Skin of body (tissue), 2 donors: ENCODE measurements around the gene BPIFA3. TPM values are rescaled to one million over a fixed set of nuclear protein-coding genes. Genes with fewer than 3 reads are reported as not detected.

Experiments used
- DNase-seq: peaks from one replicate; lab custom pipeline; 2025; lab: John Stamatoyannopoulos, UW
- total RNA-seq: library from RNA; depleted of rRNA; stranded (reverse); fragments of >200 nt; gene quantifications from one replicate; pipeline ENCODE4 v1.2.3, GENCODE V29; 2014

Gene BPIFA3
- total RNA-seq, 1 donor from 2014 or later = not detected

DNA sequence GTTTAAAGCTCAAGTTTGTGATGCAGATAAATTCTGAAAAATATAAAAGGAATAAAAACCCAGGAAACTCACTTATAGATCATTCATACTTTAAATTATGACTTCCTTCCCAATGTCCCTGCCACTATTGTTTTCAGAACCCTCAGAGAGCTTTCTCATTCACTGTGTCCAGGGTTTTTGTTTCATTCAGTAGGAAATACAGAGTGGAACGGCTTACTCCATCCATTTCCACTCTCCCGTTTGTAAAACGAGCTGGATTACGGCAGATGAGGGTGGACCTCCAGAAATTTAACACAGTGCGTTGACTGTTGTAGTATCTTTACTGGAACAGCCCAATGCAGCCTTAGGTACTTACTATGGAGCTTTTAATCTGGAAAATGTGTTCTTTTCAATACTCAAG lies 42.2 kb downstream of the BPIFA3 start:
- DNase-seq = no peak

DNA sequence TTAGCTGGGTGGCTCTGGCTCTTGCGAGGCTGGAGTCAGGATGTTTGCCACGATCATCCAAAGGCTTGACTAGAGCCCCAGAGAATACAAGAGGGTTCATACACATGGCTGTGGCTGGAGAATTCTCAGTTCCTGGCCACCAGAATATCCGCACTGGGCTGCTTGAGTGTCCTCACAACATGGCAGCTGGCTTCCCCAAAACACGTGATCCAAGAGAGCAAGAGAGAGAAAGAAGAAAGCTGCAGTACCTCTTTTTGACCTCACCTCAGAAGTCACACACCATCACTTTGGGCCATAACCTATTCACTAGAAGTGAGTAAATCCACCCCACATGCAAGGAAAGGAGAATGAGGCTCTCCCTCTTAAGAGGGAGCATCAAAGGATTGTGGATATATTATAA lies 44.3 kb downstream of the BPIFA3 start:
- no peak for DNase-seq

DNA sequence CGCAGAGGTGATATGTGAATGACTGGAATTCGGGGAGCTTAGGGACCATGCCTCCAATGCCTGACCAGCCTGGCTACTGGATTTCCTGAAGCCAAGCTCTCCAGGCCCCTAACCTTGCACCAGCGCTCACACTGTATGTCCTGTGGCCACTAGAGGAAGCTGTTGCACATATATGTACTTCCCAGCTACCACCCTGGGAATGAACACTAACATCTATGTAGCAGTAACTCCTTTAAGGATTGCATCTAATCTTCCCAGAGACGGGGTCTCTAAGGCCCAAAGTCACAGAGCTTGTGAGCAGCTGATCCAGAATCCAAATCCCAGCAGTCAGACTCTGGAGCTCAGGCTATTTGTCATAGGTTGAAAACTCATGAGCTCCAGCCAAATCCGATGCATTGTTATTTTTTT lies 45.5 kb downstream of the BPIFA3 start:
- DNase-seq = peak; percentile 63

DNA sequence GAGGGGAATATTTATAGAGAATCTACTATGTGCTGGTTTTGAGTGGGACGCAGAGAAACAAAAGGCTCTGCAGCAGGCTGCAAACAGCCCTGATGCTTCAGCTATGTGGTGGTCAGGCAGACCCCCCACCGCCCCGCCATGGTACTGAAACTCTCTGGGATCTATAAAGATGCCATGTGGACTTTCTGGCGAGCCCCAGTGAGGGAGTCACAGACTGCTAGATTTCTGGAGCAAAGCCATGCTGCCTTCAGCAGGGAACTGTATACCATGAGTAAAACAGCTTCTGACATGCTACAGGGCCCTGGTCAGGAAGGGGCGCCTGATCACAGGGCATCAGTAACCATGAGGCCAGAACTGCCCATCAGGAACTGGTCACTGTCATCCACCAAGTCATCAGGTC lies 46.6 kb downstream of the BPIFA3 start:
- no peak for DNase-seq

DNA sequence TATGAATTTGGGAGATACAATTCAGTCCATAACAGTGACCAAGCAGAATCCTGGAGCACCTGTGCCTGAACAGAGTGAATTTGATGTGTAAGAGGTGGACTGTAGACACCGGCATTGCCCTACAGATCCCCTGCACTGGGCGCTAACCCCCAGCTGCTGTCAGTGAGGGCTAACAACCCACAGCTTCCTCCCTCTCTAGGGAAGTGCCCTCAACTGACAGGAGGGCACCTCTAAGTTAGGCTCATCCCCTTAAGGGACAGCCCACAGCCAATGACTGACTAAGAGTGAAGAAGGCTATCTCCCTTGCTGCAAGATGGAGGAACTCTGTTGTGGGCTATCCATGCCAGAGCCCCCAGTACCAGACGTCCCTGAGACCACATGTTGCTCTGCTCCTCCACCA lies 50.5 kb downstream of the BPIFA3 start:
- no peak for DNase-seq

DNA sequence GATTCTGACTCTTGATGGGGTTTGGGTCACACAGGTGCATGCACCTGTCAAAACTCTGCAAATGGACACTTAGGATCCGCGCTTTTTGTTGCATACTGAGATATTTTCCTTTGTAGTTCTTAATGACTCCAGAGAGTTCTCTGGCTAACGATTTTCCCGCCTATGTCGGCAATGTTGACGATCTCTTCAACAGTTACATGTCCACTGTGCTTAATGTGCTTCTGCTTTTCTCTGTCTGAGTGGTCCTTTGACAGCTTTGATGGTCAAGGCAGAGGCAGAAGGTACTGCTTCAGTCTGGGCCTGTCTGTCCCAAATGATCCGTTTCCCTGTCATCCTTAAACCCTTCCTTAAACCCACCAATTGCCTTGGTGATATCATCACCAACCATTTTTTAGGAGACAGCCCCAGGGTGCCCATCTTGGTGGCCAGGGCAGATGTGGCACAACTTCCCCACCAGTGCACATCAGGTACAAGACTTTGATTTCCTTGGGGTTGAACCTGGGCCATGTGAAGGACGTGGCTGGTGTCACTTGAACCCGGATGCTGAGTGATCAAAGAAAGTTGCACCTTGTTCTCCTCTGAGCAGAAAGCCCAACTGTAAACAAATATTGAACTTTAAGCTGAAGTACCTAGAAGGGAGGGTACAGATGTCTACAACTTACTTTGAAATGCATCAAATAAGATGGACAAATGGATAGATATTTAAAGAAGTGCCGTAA lies 55.2 kb downstream of the BPIFA3 start:
- no peak for DNase-seq

DNA sequence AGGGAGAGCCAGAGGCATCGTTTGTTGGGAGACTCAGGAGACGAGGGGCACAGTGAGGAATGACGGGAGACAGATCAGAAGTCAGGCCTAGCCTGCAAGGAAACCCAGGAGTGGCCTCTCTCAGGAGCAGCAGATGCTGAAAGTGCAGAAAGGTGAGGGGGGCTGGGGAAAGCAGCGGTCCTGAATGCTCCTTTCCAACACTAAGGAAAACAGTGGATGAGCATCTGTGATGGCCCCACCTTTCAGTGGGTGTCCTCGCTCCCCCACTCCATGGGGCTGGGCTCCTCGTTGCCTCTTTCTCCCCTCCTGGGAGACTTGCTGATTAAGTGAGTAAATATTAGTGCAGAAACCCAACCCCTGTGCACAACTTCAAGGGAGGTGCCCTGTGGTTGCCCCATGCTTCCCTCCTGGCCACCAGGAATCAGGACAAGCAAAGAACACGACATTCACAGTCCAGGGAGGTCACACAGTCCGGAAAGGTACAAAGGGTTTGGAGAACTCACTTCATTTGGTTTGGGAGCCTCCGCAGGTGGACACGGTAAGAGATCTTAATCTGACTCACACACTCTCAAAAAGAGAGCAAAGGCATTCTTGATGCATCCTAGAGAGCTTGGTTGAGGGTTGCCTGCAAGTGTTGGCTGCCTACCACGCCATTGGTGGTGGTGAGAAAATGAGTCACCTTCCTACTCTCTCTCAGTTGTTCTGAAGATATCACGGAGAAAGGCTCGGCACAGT lies 56.1 kb downstream of the BPIFA3 start:
- no peak for DNase-seq

DNA sequence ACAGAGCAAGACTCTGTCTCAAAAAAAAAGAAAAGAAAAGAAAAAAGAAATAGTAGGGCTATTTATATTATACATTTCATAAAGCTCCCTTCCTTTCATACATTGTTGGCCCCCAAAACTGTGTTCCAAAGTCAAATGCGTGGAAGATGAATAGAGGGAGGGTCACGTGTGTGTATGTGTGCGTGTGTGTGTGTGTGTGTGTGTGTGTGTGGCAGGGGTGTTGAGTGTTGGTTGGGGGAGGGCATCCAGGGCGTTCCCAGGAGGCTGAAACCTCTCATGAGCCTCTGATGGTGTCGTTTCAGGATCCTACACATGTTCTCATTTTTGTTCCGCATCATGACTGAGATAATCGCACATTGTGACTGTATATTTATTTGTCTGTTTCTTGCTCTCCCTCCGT lies 58.1 kb downstream of the BPIFA3 start:
- DNase-seq = no peak

DNA sequence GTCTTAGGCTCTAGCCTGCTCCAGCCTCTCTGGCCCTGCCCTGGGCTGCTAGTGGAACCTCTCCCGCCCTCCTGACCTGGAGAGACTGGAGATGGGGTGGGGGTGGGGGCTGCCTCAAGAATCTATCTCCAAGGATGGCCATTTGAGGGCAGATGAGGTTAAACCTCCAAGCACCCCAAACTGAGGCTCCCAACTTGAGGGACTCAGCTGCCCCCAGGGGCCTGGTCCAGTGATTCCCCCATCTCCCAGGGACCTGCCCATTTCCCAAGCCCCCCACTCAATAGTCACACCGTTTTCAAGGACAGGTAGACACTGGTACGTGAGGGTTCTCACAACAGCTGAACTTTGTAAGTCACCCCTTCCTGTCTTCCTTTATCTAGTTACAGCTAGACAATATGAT lies 58.7 kb downstream of the BPIFA3 start:
- no peak for DNase-seq

DNA sequence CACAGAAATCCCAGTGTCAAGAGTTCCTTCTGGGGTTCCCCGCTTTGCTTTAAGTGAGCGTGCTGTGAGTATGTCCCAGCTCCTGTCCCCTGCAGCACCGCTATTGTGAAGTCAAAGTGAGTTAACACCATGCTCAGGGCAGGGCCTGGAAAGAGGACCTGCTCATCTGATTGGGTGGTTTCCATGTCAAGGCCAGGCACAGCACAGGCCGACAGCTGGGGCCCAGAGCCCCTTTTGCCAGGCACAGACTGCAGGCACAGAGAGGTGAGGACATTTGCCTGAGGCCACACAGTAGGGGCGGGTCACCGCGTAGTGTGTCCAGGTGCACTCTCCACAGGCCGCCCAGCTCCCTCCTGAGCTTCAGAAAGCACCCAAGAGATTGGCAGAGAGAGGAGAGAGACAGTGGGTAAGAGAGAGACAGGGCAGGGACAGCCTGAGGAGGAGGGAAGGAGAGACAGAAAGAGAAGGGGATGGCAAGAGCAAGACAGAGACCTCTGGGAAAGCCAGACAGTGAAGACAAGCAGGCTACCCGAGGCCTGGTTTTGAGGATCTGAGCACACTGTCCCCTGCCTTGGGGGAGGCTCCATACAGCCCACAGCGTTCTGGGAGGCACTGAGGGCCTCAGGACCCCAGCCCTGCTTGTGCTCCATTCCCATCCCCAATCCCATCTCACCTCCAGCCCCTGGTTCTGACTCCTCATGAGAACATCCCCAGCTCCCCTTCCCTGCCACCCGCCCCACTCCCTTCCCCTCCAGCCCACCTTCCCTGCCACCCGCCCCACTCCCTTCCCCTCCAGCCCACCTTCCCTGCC lies 59.4 kb downstream of the BPIFA3 start:
- no peak for DNase-seq

Other genes starting within 250 kb of the BPIFA3 start
- gene SUN5, start 212.9 kb upstream of the BPIFA3 start, total RNA-seq = not detected
- not detected for gene BPIFB2, start 209.6 kb upstream of the BPIFA3 start, total RNA-seq
- gene BPIFB6, start 185.7 kb upstream of the BPIFA3 start, total RNA-seq = not detected
- not detected for gene BPIFB3, start 163.4 kb upstream of the BPIFA3 start, total RNA-seq
- gene BPIFB4, start 137.7 kb upstream of the BPIFA3 start, total RNA-seq = not detected
- gene BPIFA2, start 49.2 kb upstream of the BPIFA3 start, total RNA-seq = not detected
- not detected for gene BPIFA1, start 18.6 kb downstream of the BPIFA3 start, total RNA-seq
- gene BPIFB1, start 65.9 kb downstream of the BPIFA3 start, total RNA-seq = not detected
- gene CDK5RAP1, start 184.2 kb downstream of the BPIFA3 start, total RNA-seq = 14.0 TPM
- gene SNTA1, start 226.4 kb downstream of the BPIFA3 start, total RNA-seq = 8.7 TPM